Fibroblast of the aortic adventitia (primary cell): ENCODE results near the gene PTPRB. TPM values are rescaled to one million over a fixed set of nuclear protein-coding genes. Genes with fewer than 3 reads are reported as not detected.
"Not testable (repeated sequence)": the region's sequence is repeated elsewhere in the genome, so short reads cannot be mapped to it uniquely, and the experiment has no call there.

Experiments used
- DNase-seq: peaks from one replicate; pipeline ENCODE4 v3.0.0-alpha.2; 2010; ENCODE audit warnings: low read depth
- H3K4me3 ChIP-seq: 2 replicates; pipeline ENCODE4 v1.5.1; 2011; ENCODE audit warnings: low read depth, mild to moderate bottlenecking, control low read depth, low read length, moderate library complexity
- total RNA-seq: library from RNA; depleted of rRNA; stranded (reverse); fragments of >200 nt; gene quantifications from 2 replicates; pipeline ENCODE4 v1.2.3, GENCODE V29; 2012; ENCODE audit warnings: low replicate concordance
- TF ChIP-seq, protein P1 (sequence below): IDR thresholded peaks from 2 replicates; pipeline ENCODE4 v1.5.1; 2011; ENCODE audit warnings: mild to moderate bottlenecking, low read length, control low read depth, inconsistent platforms; ENCODE audit not compliant: insufficient read depth

The PTPRB gene
- total RNA-seq, 1 donor = 3.6 TPM

DNA sequence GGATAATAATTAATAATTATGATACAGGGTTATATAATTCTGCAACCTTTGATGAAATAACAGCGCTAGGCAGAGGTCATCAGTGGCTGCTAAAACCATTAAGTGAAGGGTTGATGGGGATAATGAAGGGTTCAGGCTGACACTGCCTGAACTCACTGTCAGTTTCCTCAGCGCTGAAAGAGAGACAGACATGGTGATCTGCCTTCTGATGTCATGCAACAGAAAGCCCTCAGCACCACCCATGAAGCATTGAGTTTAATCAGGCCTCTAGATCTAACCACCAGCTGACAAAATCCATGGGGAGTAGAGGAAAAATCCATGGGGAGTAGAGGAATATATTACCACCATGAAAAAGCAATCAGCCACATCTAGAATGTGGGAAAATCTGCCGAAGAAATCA, 107.6 kb downstream of the PTPRB start:
- DNase-seq = no peak
- TF ChIP-seq, protein P1, sequence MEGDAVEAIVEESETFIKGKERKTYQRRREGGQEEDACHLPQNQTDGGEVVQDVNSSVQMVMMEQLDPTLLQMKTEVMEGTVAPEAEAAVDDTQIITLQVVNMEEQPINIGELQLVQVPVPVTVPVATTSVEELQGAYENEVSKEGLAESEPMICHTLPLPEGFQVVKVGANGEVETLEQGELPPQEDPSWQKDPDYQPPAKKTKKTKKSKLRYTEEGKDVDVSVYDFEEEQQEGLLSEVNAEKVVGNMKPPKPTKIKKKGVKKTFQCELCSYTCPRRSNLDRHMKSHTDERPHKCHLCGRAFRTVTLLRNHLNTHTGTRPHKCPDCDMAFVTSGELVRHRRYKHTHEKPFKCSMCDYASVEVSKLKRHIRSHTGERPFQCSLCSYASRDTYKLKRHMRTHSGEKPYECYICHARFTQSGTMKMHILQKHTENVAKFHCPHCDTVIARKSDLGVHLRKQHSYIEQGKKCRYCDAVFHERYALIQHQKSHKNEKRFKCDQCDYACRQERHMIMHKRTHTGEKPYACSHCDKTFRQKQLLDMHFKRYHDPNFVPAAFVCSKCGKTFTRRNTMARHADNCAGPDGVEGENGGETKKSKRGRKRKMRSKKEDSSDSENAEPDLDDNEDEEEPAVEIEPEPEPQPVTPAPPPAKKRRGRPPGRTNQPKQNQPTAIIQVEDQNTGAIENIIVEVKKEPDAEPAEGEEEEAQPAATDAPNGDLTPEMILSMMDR = no peak
- no peak overlapping the region for H3K4me3 ChIP-seq

DNA sequence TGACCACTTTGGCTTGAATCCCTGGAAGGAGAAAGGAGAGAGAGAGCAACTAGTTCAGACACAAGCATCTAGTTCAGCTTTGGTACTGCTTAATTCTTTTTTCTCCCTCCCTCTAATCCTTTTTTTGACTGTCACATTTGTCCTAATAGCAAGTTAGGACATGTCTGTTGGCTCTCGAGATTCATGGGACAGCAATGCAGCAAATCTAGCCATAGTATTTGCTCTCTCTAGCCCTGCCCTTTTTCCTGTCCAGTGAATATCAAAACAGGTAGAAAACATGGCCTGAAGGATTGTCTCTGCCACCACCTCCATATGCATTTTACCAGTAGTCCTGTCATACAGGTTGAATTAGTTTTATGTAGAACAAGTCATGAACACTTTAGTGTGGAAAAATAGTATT, 116.4 kb downstream of the PTPRB start:
- TF ChIP-seq, protein P1 = no peak
- no peak for DNase-seq
- no peak overlapping the region for H3K4me3 ChIP-seq

DNA sequence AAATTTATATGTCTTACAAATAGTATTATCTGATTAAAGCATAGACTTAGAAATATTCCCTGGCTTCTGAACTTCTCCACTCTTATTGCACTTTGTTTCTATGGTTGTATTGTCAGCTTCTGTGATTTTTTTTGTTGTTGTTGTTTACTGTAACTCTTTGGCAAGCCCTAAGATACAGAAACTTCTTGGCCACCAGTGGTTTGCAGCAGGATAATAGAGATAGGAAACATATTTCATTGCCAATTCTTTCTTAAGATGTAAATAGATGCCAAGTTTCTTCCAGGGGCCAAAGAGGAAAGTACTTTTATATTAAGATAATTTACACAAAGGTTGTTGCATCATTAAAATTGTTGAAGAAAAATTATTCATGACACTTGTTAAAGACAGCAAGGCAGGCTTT, 123.8 kb downstream of the PTPRB start:
- TF ChIP-seq, protein P1 = no peak
- no peak overlapping the region for H3K4me3 ChIP-seq
- peak; percentile 57 for DNase-seq

DNA sequence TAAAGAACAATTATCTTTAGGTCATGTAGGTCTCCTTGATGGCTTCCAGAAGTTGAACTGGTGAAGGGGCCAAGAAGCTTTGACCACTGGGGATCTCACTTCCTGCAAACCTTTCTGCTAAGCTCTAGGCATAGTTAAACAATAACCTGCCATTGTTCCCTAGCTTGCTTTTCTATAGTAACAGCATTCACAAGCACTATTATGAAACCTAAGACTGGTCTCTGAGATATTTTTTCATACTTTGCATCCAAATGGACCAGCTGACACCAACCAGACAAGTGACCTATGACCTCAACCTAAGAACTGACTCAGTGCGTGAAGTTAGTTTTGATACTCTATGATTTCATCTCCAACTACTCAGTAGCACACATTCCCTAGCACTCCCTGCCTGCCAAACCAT, 129.1 kb downstream of the PTPRB start:
- DNase-seq = peak; percentile 37
- no peak overlapping the region for H3K4me3 ChIP-seq
- TF ChIP-seq, protein P1 = no peak

DNA sequence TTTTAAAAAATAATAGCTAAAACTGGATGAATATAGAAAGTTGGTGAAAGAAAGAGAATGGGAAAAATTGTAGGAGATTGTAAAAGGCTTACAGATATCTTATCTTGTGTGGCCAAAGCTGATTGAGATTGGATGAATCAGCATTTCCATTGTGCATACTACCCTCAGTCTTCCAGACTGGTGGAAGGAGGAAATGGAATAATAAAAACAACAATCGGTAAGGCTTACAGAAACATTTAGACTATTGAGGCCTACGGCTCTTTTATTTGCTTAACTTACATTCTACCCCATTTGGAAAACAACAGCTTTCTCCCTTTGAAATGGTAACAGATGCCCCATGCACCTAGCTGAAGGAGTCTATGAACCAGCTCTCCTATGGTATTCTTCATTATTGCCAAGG, 129.8 kb downstream of the PTPRB start:
- peak; percentile 85 for DNase-seq
- TF ChIP-seq, protein P1 = no peak

DNA sequence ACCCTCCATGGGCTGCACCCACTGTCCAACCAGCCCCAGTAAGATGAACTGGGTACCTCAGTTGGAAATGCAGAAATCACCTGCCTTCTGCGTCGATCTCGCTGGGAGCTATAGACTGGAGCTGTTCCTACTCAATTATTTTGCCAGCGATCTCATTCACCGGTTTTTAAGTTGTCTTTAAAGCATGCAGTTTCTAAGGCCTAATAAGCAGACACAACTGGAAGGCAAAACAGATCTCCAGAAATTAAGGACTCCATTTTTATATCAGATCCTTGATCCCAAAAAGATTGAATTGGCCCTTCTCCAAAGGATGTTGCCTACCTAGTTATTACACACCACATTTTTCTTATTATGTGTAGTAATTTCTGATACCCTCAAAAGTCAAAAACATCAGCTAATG, 139.7 kb downstream of the PTPRB start:
- TF ChIP-seq, protein P1 = no peak
- no peak for DNase-seq
- H3K4me3 ChIP-seq = no peak overlapping the region

More for the DNA sequence above, 129.8 kb downstream of the PTPRB start:
- no peak overlapping the region for H3K4me3 ChIP-seq

DNA sequence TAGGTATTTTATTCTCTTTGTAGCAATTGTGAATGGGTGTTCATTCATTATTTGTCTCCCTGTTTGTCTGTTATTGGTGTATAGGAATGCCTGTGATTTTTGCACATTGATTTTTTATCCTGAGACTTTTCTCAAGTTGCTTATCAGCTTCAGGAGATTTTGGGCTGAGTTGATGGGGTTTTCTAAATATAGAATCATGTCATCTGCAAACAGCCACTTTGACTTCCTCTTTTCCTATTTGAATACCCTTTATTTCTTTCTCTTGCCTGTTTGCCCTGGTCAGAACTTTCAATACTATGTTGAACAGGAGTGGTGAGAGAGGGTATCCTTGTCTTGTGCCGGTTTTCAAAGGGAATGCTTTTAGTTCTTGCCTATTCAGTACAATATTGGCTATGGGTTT, 144.3 kb downstream of the PTPRB start:
- not testable (repeated sequence) for DNase-seq, H3K4me3 ChIP-seq

DNA sequence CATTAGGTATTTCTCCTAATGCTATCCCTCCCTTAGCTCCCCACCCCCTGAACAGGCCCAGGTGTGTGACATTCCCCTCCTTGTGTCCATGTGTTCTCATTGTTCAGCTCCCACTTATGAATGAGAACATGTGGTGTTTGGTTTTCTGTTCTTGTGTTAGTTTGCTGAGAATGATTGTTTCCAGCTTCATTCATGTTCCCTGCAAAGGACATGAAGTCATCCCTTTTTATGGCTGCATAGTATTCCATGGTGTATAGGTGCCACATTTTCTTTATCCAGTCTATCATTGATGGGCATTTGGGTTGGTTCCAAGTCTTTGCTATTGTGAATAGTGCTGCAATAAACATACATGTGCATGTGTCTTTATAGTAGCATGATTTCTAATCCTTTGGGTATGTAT, 146.3 kb downstream of the PTPRB start:
- DNase-seq, H3K4me3 ChIP-seq: not testable (repeated sequence)
